Activated CD4-positive, alpha-beta T cell treated with anti-CD3 and anti-CD28 coated beads for 36 hours (primary cell): ENCODE measurements around the gene AIMP1. TPM values are rescaled to one million over a fixed set of nuclear protein-coding genes. Genes with fewer than 3 reads are reported as not detected.
"Not testable (repeated sequence)": the region's sequence is repeated elsewhere in the genome, so short reads cannot be mapped to it uniquely, and the experiment has no call there.

ENCODE experiments used
- ATAC-seq: fragments of 200-7000 bp; cut with Tn5 transposase; one replicate; pipeline ENCODE4 v1.10.0; 2021; ENCODE audit warnings: mild to moderate bottlenecking, moderate library complexity
- CTCF ChIA-PET: fragments of 350-600 bp; sonication (Branson Sonifier 250); formaldehyde crosslinking; loops from one replicate; lab custom pipeline; 2021; ENCODE audit warnings: antibody characterized with exemption; lab: Charles Lee
- POLR2A ChIA-PET: fragments of 350-600 bp; sonication (Branson Sonifier 250); formaldehyde crosslinking; loops from one replicate; lab custom pipeline; 2021; ENCODE audit warnings: antibody characterized with exemption, inconsistent platforms; lab: Charles Lee
- DNase-seq: peaks from one replicate; pipeline ENCODE4 v3.0.0-alpha.2; 2020
- H3K27ac Mint-ChIP-seq: one replicate; pipeline ENCODE4 v1.8.0; 2021; ENCODE audit warnings: mixed read lengths
- H3K27me3 Mint-ChIP-seq: one replicate; pipeline ENCODE4 v1.8.0; 2021; ENCODE audit warnings: mixed read lengths
- H3K36me3 Mint-ChIP-seq: one replicate; pipeline ENCODE4 v1.8.0; 2021; ENCODE audit warnings: low read depth, mixed read lengths
- H3K4me1 Mint-ChIP-seq: one replicate; pipeline ENCODE4 v1.8.0; 2021; ENCODE audit warnings: mixed read lengths
- H3K4me3 Mint-ChIP-seq: one replicate; pipeline ENCODE4 v1.8.0; 2021; ENCODE audit warnings: mild to moderate bottlenecking, moderate library complexity, mixed read lengths
- H3K9me3 Mint-ChIP-seq: one replicate; pipeline ENCODE4 v1.8.0; 2021; ENCODE audit warnings: low read depth, mixed read lengths
- intact Hi-C, 2 experiments: fragments of 100-400 bp; cut with DNase I in 1 of 2; cut with micrococcal nuclease in 1 of 2; formaldehyde crosslinking; loops; one replicate each; pipeline versions ENCODE4 v1.14.2 to v1.15.1; 2022 to 2024; cut with DNase I, micrococcal nuclease
- total RNA-seq, 2 experiments: library from RNA; stranded (reverse); gene quantifications; one replicate each; pipeline ENCODE4 v1.2.3, GENCODE V29; 2021

AIMP1 gene
- total RNA-seq, 2 experiments from 2014 or later = 41.9 to 69.5 TPM

DNA sequence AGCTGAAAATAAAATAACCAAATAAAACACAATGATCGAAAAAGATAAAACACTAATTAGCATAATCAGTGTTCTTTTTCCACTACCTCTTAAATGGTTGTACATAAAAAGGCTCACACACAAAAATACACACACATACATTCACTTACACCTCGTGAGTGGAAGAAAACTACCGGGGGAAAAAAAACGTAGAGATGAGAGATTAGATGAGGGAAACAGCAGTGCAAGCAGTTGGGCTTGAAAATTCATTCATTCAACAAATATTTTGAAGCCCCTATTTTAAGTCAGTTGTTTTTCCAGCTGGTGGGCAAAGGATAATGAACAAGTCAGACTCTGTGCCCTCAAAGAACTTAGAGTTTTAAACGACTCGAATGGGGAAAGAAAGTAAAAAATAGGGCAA, 1.4 kb upstream of the AIMP1 start:
- intact Hi-C loops = loop anchor here (1.0 to 10.0 kb wide), 3 partner anchors 610 to 1407 kb away; partner anchors contain the start of genes PAPSS1 (in 2 of the 2), GSTCD (in 1 of the 2) and INTS12 (in 1 of the 2)
- no peak overlapping the region for H3K4me3 Mint-ChIP-seq
- ChIA-PET CTCF (interaction anchor here (1.1 to 2.1 kb wide), 2 partner anchors 19 to 26 kb away, joined by 3 to 5 read pairs; no protein-coding TSS in a partner anchor), POLR2A (no interaction called here)
- peaks cover 13% of the 10 kb centered on the region for H3K36me3 Mint-ChIP-seq
- H3K27me3 Mint-ChIP-seq = no peaks in the 10 kb centered on the region
- ATAC-seq (no peak), DNase-seq (no peak)
- H3K9me3 Mint-ChIP-seq = no peaks in the 10 kb centered on the region
- H3K4me1 Mint-ChIP-seq = peaks cover 47% of the 10 kb centered on the region
- H3K27ac Mint-ChIP-seq = no peak overlapping the region

DNA sequence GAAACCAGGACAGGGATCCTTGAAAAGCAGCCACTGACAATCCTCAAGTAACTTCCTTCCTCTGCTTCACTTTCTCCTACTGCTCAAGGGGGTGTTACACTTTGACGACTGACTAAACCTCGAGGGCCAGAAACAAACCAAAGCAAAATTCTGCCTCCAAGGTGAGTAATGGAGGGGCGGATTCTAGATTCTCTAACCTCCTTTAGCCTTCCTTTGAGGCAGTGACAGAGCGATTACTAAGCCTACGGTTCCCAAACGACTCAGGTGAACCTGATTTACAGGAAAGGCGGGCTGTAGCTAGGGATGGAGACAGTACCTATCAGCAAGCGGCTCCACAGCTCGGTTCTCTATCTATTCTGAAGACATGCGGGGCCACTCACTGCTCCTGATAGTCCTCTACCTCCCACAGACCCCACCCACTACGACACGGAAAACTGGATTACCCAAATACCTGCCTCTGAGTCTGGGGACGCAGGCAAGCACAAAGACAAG, 828 bp upstream of the AIMP1 start:
- Mint-ChIP-seq H3K9me3 (no peaks in the 10 kb centered on the region), H3K4me3 (no peak overlapping the region), H3K36me3 (peaks cover 19% of the 10 kb centered on the region), H3K27me3 (no peaks in the 10 kb centered on the region), H3K27ac (no peak overlapping the region), H3K4me1 (peaks cover 44% of the 10 kb centered on the region)
- ChIA-PET CTCF (interaction anchor here (0.7 to 1.2 kb wide), 3 partner anchors 11 to 25 kb away, joined by 3 read pairs; no protein-coding TSS in a partner anchor), POLR2A (interaction anchor here (0.6 to 0.8 kb wide), 3 partner anchors 14 to 841 kb away, joined by 3 to 4 read pairs (median 3); partner anchors contain the start of gene PPA2)
- intact Hi-C loops = loop anchor here (1.0 to 10.0 kb wide), 3 partner anchors 611 to 1407 kb away; partner anchors contain the start of genes PAPSS1 (in 2 of the 2), GSTCD (in 1 of the 2) and INTS12 (in 1 of the 2)
- no peak for DNase-seq
- peak; percentile 63 for ATAC-seq

DNA sequence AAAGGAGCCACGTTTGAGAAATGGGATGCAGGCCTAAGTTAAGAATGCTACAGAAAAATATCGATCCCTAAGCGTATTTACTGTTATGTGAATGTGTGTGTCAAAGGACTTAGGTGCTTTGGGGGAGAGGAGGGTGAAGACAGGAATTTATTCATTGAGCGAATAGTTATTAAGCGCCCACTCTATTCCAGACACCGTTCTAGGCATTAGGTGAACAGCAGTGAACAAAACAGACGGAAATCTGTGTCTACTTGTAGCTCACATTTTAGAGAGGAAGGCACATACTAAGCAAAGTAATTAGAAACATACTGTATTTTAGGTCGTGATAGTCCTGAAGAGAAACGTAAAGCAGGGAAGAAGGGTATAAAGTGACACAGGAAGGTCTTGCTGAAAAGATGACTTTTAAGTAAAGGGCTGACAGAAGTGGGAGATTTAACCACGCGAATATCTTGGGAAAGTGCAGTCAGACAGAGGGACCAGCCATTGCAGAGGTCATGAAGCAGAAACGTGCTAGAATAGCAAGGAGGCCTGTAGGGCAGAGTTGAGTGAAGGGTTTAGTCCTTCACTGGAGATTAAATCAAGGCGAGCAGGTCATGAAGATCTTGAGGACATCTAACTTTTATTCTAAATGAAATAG, 541 bp downstream of the AIMP1 start:
- intact Hi-C loops = loop anchor here (2.0 to 10.0 kb wide), 5 partner anchors 608 to 1672 kb away; partner anchors contain the start of genes GSTCD (in 2 of the 2), INTS12 (in 2 of the 2), HADH (in 1 of the 2) and PAPSS1 (in 1 of the 2)
- no peak for ATAC-seq
- POLR2A ChIA-PET = no interaction called here
- H3K4me1 Mint-ChIP-seq = peaks cover 52% of the 10 kb centered on the region
- CTCF ChIA-PET = interaction anchor here (1.2 kb wide), 1 partner anchor 10 kb away, joined by 3 read pairs; no protein-coding TSS in a partner anchor
- H3K4me3 Mint-ChIP-seq = no peak overlapping the region
- no peaks in the 10 kb centered on the region for H3K27me3 Mint-ChIP-seq
- H3K9me3 Mint-ChIP-seq = no peaks in the 10 kb centered on the region
- DNase-seq = no peak
- H3K36me3 Mint-ChIP-seq = peaks cover 29% of the 10 kb centered on the region
- no peak overlapping the region for H3K27ac Mint-ChIP-seq

DNA sequence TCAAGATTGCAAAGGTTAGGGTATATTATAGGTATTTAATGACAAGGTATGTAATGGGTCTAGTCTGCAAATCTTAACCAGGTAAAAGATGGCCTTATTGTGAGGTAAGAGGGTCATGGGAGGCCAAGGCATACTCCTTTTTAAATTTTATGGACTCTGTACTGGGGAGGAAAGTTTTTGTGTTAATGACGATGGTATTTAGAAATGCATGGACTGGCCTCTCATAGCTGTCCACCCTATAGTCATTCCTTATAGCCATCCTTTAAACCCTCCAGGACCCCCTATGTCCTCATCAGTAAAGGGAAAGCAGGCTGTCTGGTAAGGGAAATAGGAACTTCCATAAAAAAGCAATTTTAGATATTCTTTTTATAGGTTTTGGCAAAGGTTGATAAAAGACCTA, 1.5 kb downstream of the AIMP1 start:
- no peak for DNase-seq
- Mint-ChIP-seq H3K4me3 (no peak overlapping the region), H3K27ac (no peak overlapping the region), H3K9me3 (no peaks in the 10 kb centered on the region), H3K36me3 (peaks cover 26% of the 10 kb centered on the region), H3K27me3 (no peaks in the 10 kb centered on the region), H3K4me1 (peaks cover 50% of the 10 kb centered on the region)
- no peak for ATAC-seq
- CTCF ChIA-PET = no interaction called here
- intact Hi-C loops = loop anchor here (2.0 to 10.0 kb wide), 5 partner anchors 609 to 1671 kb away; partner anchors contain the start of genes GSTCD (in 2 of the 2), INTS12 (in 2 of the 2), HADH (in 1 of the 2) and PAPSS1 (in 1 of the 2)
- POLR2A ChIA-PET = no interaction called here

DNA sequence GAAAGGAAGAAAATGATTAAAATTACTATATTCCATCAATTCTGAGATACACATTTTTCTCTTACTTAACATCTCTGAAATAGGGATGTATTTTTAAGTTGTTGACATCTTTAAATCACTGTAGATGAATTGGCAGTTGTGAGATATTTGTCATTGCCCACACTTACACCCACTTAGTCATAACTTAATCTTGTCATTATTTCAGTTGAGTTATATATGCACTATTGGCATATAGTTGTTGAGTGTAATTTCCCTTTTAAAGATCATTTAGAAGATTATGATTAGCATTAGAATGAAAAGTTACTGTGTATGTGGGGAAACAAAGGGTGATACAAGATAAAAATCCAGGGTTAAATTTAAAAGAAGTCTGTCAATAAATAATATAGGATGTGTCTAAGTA, 2.2 kb downstream of the AIMP1 start:
- no peak overlapping the region for H3K27ac Mint-ChIP-seq
- ATAC-seq = no peak
- intact Hi-C loops = loop anchor here in 1 of 2 experiments (5.0 to 10.0 kb wide), 2 partner anchors 614 to 1404 kb away; partner anchors contain the start of genes GSTCD, INTS12 and PAPSS1
- ChIA-PET POLR2A (no interaction called here), CTCF (no interaction called here)
- DNase-seq = no peak
- H3K9me3 Mint-ChIP-seq = no peaks in the 10 kb centered on the region
- peaks cover 25% of the 10 kb centered on the region for H3K36me3 Mint-ChIP-seq
- no peak overlapping the region for H3K4me3 Mint-ChIP-seq
- H3K4me1 Mint-ChIP-seq = peaks cover 49% of the 10 kb centered on the region
- no peaks in the 10 kb centered on the region for H3K27me3 Mint-ChIP-seq

DNA sequence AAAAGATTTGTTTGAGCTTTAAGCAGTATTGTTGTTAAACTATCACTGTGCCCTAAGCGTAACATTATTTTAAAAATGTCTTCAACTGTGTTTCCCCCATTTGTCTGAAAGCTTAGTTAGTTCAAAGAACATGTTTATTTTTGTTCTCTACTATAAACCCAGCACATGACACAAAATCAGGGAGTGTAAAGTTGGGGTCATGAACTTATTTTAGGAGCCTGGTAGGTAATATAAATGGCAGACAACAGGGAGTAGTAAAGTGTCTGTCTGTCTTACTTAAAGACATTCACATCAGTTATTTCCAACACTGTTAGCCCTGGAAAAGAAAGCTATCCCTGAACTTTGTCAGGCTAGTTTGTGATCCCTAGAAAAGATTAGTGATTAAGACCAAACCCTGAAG, 3.9 kb downstream of the AIMP1 start:
- intact Hi-C loops = no loop called here
- ATAC-seq = no peak
- POLR2A ChIA-PET = interaction anchor here (0.5 kb wide), 1 partner anchor 12 kb away, joined by 3 read pairs; no protein-coding TSS in a partner anchor
- Mint-ChIP-seq H3K27ac (peak overlapping the region; percentile 31), H3K4me3 (no peak overlapping the region), H3K36me3 (peaks cover 26% of the 10 kb centered on the region), H3K27me3 (no peaks in the 10 kb centered on the region), H3K4me1 (peaks cover 40% of the 10 kb centered on the region), H3K9me3 (no peaks in the 10 kb centered on the region)
- no peak for DNase-seq
- CTCF ChIA-PET = interaction anchor here (0.6 to 1.3 kb wide), 3 partner anchors 8 to 10 kb away, joined by 3 to 7 read pairs (median 3); no protein-coding TSS in a partner anchor

DNA sequence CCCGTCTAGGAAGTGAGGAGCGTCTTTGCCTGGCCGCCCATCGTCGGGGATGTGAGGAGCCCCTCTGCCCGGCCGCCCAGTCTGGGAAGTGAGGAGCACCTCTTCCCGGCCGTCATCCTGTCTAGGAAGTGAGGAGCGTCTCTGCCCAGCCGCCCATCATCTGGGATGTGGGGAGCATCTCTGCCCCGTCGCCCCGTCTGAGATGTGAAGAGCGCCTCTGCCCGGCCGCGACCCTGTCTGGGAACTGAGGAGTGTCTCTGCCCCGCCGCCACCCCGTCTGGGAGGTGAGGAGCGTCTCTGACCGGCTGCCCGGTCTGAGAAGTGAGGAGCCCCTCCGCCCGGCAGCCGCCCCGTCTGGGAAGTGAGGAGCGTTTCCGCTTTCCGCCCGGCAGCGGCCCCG, 4.8 kb downstream of the AIMP1 start:
- H3K27me3 Mint-ChIP-seq, H3K4me3 Mint-ChIP-seq, H3K9me3 Mint-ChIP-seq, intact Hi-C loops, DNase-seq, ATAC-seq, H3K27ac Mint-ChIP-seq, CTCF ChIA-PET, POLR2A ChIA-PET: not testable (repeated sequence)
- peaks cover 39% of the 10 kb centered on the region for H3K4me1 Mint-ChIP-seq
- peaks cover 26% of the 10 kb centered on the region for H3K36me3 Mint-ChIP-seq

DNA sequence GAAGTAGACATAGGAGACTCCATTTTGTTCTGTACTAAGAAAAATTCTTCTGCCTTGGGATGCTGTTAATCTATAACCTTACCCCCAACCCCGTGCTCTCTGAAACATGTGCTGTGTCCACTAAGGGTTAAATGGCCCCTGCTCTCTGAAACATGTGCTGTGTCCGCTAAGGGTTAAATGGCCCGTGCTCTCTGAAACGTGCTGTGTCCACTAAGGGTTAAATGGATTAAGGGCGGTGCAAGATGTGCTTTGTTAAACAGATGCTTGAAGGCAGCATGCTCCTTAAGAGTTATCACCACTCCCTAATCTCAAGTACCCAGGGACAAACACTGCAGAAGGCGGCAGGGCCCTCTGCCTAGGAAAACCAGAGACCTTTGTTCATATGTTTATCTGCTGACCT, 5.5 kb downstream of the AIMP1 start:
- H3K27me3 Mint-ChIP-seq, ATAC-seq, CTCF ChIA-PET, H3K9me3 Mint-ChIP-seq, DNase-seq, H3K27ac Mint-ChIP-seq, POLR2A ChIA-PET, H3K4me3 Mint-ChIP-seq, intact Hi-C loops: not testable (repeated sequence)
- Mint-ChIP-seq H3K36me3 (peaks cover 29% of the 10 kb centered on the region), H3K4me1 (peaks cover 39% of the 10 kb centered on the region)

DNA sequence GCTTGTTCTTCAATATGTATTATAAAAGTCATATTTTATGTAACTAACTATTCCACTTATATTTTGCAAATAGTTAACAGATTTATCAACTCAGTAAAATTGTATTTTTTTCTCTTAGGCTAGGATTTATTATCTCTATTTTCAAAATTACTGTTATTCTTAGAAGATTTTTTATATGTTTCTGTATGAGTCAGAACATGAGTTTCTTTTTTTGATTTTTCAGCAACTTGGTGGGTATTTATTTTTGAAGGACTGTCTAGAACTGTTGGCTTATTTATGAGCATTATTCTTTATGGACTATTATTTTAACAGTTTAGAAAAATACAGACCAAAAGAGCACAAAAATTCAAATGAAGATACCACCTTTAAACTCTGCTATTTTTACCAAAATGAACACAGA, 6.8 kb downstream of the AIMP1 start:
- no peak for ATAC-seq
- peak overlapping the region; percentile 25 for H3K27ac Mint-ChIP-seq
- CTCF ChIA-PET = no interaction called here

DNA sequence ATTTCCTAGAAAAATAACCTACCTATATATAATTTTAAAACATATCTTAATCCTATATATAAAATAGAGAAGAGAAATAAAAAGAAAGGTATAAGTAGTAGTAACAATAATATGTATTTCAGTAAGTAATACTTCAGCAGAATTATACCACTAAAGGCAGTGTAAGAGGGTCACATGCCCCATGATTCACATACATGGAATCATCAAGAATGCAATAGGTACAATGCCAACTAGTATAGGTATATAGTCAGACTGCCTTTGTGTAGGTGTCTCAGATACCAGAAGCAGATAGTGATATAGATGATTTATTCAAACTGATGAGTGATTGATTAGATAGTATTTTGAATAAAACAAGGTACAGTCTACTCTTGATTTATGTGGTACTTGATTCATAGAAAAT, 9.4 kb downstream of the AIMP1 start:
- Mint-ChIP-seq H3K4me3 (no peak overlapping the region), H3K36me3 (peaks cover 37% of the 10 kb centered on the region), H3K27ac (no peak overlapping the region), H3K27me3 (no peaks in the 10 kb centered on the region), H3K9me3 (no peaks in the 10 kb centered on the region), H3K4me1 (peaks cover 23% of the 10 kb centered on the region)
- intact Hi-C loops = no loop called here
- ChIA-PET CTCF (no interaction called here), POLR2A (no interaction called here)
- ATAC-seq (no peak), DNase-seq (no peak)

More for the DNA sequence above, 6.8 kb downstream of the AIMP1 start:
- Mint-ChIP-seq H3K36me3 (peaks cover 39% of the 10 kb centered on the region), H3K4me3 (no peak overlapping the region), H3K27me3 (no peaks in the 10 kb centered on the region), H3K4me1 (peaks cover 36% of the 10 kb centered on the region), H3K9me3 (no peaks in the 10 kb centered on the region)
- DNase-seq = no peak
- intact Hi-C loops = no loop called here
- POLR2A ChIA-PET = no interaction called here

DNA sequence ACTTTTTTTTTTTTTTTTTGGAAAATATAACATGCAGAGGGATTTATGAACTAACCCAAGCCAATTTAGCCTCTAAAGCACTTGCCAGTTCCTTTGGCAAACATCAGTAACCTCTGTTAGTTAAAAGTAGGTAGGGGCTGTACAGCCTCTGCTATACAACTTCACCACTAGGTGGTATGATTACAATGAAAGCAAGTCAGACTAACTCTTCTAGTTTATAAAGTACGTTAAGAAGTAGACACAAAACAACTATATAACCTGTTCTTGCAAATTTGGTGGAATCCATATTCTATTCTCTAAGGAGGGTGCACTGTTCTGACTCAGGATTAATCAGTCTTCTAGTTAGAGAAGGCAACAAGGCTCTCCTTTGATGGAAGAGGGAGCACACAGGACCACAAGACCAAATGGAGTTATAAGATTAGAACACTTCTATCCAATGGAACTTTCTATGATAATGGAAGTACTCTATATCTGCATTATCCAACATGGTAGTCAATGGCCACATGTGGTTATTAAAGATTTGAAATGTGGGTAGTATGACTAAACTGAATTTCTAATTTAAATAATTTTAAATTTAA, 12.8 kb downstream of the AIMP1 start:
- Mint-ChIP-seq H3K4me3 (no peak overlapping the region), H3K9me3 (no peaks in the 10 kb centered on the region), H3K36me3 (peaks cover 52% of the 10 kb centered on the region), H3K27ac (no peak overlapping the region), H3K4me1 (peaks cover 2% of the 10 kb centered on the region), H3K27me3 (no peaks in the 10 kb centered on the region)
- intact Hi-C loops = no loop called here
- ChIA-PET POLR2A (no interaction called here), CTCF (interaction anchor here (0.7 to 1.2 kb wide), 4 partner anchors 9 to 615 kb away, joined by 3 to 9 read pairs (median 6); no protein-coding TSS in a partner anchor)
- ATAC-seq (peak; percentile 71), DNase-seq (no peak)
